ENCODE results near the gene INTS6.

DNA sequence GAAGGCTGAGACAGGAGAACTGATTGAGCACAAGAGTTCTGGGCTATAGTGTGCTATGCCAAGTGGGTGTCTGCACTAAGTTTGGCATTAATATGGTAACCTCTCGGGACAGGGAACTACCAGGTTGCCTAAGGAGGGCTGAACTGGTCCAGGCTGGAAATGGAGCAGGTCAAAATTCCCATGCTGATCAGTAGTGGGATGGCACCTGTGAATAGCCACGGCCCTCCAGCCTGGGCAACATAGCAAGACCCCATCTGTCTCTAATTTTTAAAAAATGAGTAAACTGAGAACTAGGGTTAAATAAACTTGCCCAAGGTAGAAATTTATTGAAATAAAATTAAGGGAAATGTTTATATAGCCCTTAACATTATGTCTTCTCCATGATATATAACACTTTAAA is 17.0 kb upstream of the INTS6 start:
- TF ChIP-seq, protein P1, sequence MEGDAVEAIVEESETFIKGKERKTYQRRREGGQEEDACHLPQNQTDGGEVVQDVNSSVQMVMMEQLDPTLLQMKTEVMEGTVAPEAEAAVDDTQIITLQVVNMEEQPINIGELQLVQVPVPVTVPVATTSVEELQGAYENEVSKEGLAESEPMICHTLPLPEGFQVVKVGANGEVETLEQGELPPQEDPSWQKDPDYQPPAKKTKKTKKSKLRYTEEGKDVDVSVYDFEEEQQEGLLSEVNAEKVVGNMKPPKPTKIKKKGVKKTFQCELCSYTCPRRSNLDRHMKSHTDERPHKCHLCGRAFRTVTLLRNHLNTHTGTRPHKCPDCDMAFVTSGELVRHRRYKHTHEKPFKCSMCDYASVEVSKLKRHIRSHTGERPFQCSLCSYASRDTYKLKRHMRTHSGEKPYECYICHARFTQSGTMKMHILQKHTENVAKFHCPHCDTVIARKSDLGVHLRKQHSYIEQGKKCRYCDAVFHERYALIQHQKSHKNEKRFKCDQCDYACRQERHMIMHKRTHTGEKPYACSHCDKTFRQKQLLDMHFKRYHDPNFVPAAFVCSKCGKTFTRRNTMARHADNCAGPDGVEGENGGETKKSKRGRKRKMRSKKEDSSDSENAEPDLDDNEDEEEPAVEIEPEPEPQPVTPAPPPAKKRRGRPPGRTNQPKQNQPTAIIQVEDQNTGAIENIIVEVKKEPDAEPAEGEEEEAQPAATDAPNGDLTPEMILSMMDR (IDR thresholded peaks at IDR 0.05; ENCODE audit: low read length) = no peak
- TF ChIP-seq EZH2 (optimal IDR thresholded peaks at IDR 0.05; ENCODE audit: low read depth, low read length) = no peak
